Adrenal gland (tissue), 12 donors: ENCODE results near the gene CBX5. TPM values are rescaled to one million over a fixed set of nuclear protein-coding genes. Genes with fewer than 3 reads are reported as not detected.
A peak's percentile ranks its signal among the peaks of the same experiment; 100 is the strongest.

Source experiments
- DNase-seq, 7 donors: peaks; one replicate each; pipeline ENCODE4 v3.0.0-alpha.2; 2019 to 2020
- H3K27ac ChIP-seq, 5 donors: fragments of 200-600 bp; sonication (generic) in 4 of 5; 1 replicate in 3 of 5; 2 replicates in 2 of 5; pipeline versions ENCODE4 v1.5.1 to v1.8.0; 2016 to 2020; ENCODE audit warnings: mild to moderate bottlenecking in 1 of 5
- H3K27me3 ChIP-seq: fragments of 200-600 bp; 2 replicates; pipeline ENCODE4 v1.8.0; 2021
- H3K36me3 ChIP-seq, 2 donors: fragments of 200-600 bp; replicated peaks in 1 of 2; 1 replicate in 1 of 2; 2 replicates in 1 of 2; pipeline versions ENCODE4 v1.5.1 to v1.8.0; 2018 to 2022
- H3K4me1 ChIP-seq, 2 donors: fragments of 200-600 bp; replicated peaks in 1 of 2; 1 replicate in 1 of 2; 2 replicates in 1 of 2; pipeline versions ENCODE4 v1.5.1 to v1.8.0; 2018 to 2021
- H3K4me3 ChIP-seq, 4 donors: fragments of 200-600 bp; sonication (generic) in 3 of 4; one replicate each; pipeline ENCODE4 v1.5.1; 2016 to 2018
- H3K9me3 ChIP-seq, 3 donors: fragments of 200-600 bp; sonication (generic) in 1 of 3; replicated peaks in 1 of 3; 1 replicate in 2 of 3; 2 replicates in 1 of 3; pipeline versions ENCODE4 v1.5.1 to v1.8.0; 2016 to 2021
- POLR2A ChIP-seq, 2 donors: fragments of 450-650 bp; IDR thresholded peaks; one replicate each; pipeline ENCODE4 v1.6.1; 2017; ENCODE audit warnings: antibody characterized with exemption in 2 of 2, mild to moderate bottlenecking in 2 of 2, moderate library complexity in 1 of 2
- WGBS, 4 donors: extraction: QIAGEN DNeasy Blood & Tissue Kit in 2 of 4; methylation state at CpG; one replicate each; pipeline versions ENCODE4 v1.1.5 to v1.1.7; 2013 to 2017; 5-methylcytosine and 5-hydroxymethylcytosine counted together
- intact Hi-C, 2 donors: fragments of 100-400 bp; cut with DNase I; formaldehyde crosslinking; loops; one replicate each; pipeline versions ENCODE4 v1.14.1 to v1.15.0; 2022 to 2023
- polyA plus RNA-seq, 3 donors: library from polyadenylated mRNA; stranded (reverse); fragments of 200-250 nt in 2 of 3; fragments of 350-450 nt in 1 of 3; fragmentation: Illumina TruSeq in 1 of 3; extraction: RNeasy Lipid Tissue Mini Kit (QIAGEN cat#74804) in 1 of 3; gene quantifications; one replicate each; pipeline ENCODE4 v1.2.3, GENCODE V29; 2013 to 2014
- total RNA-seq, 9 donors: library from RNA; depleted of rRNA in 4 of 9; stranded (reverse); fragments of >200 nt in 4 of 9; fragments of 120-200 nt in 1 of 9; fragmentation: NEBNext Ultra II Directional in 1 of 9; extraction: Animal tissue kit (Norgen Biotek cat#: 25700) in 1 of 9; gene quantifications; one replicate each; pipeline versions ENCODE4 v1.1.0 to v1.2.4, GENCODE V29; 2013 to 2023
- TF ChIP-seq, protein P1 (sequence below), 6 experiments: fragments of 450-650 bp in 4 of 6; fragments of 200-600 bp in 2 of 6; sonication (generic) in 1 of 6; IDR thresholded peaks; 1 replicate in 5 of 6; 2 replicates in 1 of 6; pipeline versions ENCODE4 v1.5.1 to v1.8.0; 2016 to 2021; ENCODE audit warnings: antibody characterized with exemption in 6 of 6, mild to moderate bottlenecking in 2 of 6, moderate library complexity in 1 of 6
- donor health status: healthy with polysubstance abuse.
- donor health status: Bipolar disorder and iron deficiency.
- donor health status: DM: yes; HTN: yes; CAD: no.
- donor health status: DM: no; HTN: no; CAD: no.
- donor health status: DM: no; HTN: no; CAD: no.
- donor health status: DM: yes; HTN: yes; CAD: no.

CBX5 gene
- total and polyA plus RNA-seq, 12 donors, result 8.2 to 88.4 (median 54.6) TPM

DNA sequence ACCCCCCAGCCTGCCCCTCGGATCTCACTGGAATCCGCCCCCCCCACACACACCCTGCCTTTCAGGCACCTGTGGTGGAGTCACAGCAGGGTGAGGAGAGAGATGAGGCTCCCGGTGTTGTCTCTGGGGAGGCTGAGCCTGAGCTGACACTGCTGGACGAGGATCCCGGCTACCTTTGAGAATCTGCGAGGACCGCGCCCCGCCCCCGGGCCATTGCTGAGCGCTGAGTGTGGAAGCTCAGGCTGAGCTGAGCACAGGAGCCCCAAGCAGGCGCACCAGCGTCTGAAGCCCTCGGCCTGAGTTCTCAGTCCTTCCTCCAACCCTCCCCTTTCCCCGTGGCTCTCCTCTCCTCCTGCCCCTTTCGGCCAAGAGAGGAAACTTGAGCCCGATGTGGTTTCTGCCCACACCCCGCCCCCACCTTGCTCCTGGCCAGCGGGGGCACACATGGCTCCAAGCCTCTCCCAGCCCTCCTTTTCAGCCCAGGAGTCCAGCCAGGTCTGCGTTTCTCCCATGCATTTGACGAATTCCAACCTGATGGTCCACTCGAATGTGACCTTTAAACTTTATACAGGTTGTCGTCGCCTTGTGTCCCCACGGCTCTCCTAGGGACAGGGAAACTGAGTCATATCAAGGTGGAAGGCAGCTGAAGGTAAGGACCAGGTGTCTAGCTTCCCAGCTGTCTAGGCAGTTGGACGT lies 21.0 kb upstream of the CBX5 start, which contains the start of gene NFE2:
NFE2 (minus strand) TSS at position 284 of the 696 bp plus-strand sequence. CDS start 5,767 bp downstream, outside the sequence.
- Histone ChIP-seq H3K27me3 (peaks cover 3% of the 10 kb centered on the region), H3K9me3 (no peaks in the 10 kb centered on the region), H3K27ac (no peak within 1 kb of the TSS), H3K36me3 (no peaks in the 10 kb centered on the region), H3K4me3 (peak within 1 kb of the TSS in 2 of 4 donors; percentile 6 to 23), H3K4me1 (peaks cover 7 to 17% of the 10 kb centered on the region in 2 donors)
- intact Hi-C loops, result no loop called here
- peak; percentile 29 to 71 (median 68) for DNase-seq
- no peak for TF ChIP-seq POLR2A (IDR thresholded peaks at IDR 0.05)
- TF ChIP-seq, protein P1, sequence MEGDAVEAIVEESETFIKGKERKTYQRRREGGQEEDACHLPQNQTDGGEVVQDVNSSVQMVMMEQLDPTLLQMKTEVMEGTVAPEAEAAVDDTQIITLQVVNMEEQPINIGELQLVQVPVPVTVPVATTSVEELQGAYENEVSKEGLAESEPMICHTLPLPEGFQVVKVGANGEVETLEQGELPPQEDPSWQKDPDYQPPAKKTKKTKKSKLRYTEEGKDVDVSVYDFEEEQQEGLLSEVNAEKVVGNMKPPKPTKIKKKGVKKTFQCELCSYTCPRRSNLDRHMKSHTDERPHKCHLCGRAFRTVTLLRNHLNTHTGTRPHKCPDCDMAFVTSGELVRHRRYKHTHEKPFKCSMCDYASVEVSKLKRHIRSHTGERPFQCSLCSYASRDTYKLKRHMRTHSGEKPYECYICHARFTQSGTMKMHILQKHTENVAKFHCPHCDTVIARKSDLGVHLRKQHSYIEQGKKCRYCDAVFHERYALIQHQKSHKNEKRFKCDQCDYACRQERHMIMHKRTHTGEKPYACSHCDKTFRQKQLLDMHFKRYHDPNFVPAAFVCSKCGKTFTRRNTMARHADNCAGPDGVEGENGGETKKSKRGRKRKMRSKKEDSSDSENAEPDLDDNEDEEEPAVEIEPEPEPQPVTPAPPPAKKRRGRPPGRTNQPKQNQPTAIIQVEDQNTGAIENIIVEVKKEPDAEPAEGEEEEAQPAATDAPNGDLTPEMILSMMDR (IDR thresholded peaks at IDR 0.05), result peak in 1 of 6 experiments; percentile 9
- 4 to 17% (median 6%) methylated on average over 12 to 26 of the region's 26 CpGs for WGBS, 4 donors

DNA sequence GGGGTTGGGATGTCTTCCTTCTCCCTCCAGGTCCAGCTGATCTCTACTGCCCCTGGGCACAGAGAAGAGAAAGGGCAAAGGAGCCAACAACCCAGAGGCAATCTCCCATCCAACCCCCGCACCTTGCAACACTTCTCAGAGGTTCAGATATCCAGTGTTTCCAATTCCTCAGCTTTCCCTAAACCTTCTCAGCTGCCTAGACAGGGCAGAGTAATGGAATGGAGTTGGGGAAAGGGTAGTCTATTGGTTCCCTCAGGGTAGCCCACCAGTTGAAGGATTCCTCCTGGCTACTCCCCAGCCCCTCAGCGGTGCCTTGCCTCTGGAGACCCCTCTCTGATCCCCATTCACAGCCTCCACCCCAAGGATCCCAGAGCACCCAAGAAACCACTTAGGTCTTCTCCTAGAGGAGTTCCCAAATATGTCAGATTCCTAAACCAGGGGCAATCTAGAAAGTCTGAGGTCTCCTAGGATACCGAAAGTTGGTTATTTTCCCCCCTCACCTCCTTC lies 20.4 kb upstream of the CBX5 start:
- no peak for DNase-seq
- no peak for TF ChIP-seq POLR2A (IDR thresholded peaks at IDR 0.05)
- TF ChIP-seq, protein P1 (IDR thresholded peaks at IDR 0.05), result no peak
- no peak overlapping the region for H3K27ac ChIP-seq
- H3K36me3 ChIP-seq, result no peaks in the 10 kb centered on the region
- peaks cover 3% of the 10 kb centered on the region for H3K27me3 ChIP-seq
- intact Hi-C loops, result no loop called here
- WGBS, 4 donors, result 36 to 50% (median 42%) methylated on average over 3 of the region's 3 CpGs
- H3K9me3 ChIP-seq, result no peaks in the 10 kb centered on the region
- H3K4me1 ChIP-seq, result peaks cover 7 to 17% of the 10 kb centered on the region in 2 donors
- H3K4me3 ChIP-seq, result peak overlapping the region in 2 of 4 donors; percentile 6 to 23

DNA sequence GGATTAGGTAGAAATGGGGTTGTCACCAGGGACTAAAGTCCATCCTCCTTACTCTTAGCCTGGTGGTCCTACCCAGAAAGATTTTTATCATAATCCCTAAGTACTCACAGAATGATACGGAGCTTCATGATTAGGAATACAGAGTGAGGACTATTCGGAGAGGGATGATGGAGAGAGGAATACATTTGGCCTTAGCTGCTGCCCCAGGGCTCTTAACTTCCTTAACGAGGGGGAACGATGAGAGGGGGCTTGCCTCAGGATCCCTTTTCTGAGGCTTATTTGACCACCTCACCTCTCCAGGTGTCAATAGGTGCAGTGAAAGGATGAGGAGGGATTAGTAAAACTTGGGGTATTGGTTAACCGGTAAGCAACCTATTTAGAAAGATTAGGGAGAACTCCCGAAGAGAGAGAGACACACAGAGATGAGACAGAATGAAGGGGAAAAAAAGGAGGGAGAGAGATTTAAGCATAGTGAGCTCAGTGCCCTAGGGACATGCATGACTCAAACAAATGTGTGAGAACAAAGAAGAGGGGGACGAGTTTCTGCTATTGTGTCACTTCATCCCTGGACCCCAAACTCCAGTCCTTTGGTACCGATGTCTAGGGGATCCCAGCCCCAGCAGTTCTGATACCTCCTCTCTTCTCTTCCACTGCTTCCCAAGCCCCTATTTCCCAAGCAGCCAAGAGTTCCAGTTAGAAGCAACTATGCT lies 19.7 kb upstream of the CBX5 start:
- peaks cover 3% of the 10 kb centered on the region for H3K27me3 ChIP-seq
- intact Hi-C loops, result loop anchor here in 1 of 2 donors (10.0 kb wide), 1 partner anchor 65 kb away; the partner anchor contains the start of gene GPR84
- no peak for TF ChIP-seq POLR2A (IDR thresholded peaks at IDR 0.05)
- TF ChIP-seq, protein P1 (IDR thresholded peaks at IDR 0.05), result no peak
- H3K9me3 ChIP-seq, result no peaks in the 10 kb centered on the region
- H3K27ac ChIP-seq, result no peak overlapping the region
- no peak for DNase-seq
- H3K36me3 ChIP-seq, result no peaks in the 10 kb centered on the region
- no peak overlapping the region for H3K4me3 ChIP-seq
- H3K4me1 ChIP-seq, result peaks cover 7 to 16% of the 10 kb centered on the region in 2 donors
- 59 to 71% (median 65%) methylated on average over 8 of the region's 8 CpGs for WGBS, 4 donors

DNA sequence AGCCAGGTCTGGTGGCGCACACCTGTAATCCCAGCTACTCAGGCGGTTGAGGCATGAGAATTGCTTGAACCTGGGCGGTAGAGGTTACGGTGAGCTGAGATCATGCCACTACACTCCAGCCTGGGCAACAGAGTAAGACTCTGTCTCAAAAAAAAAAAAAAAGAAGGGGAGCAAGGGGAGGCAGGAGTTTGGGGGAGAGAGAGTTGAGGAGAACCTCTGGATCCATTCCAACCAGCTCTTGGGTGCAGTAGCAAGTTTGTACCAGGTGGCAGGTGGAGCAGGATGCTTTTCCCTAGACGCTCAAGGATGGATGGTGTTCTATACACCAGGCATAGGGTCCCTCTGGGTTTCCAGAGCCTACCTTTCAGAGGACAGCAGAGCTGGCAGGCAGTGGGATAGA lies 19.0 kb upstream of the CBX5 start:
- Histone ChIP-seq H3K9me3 (no peaks in the 10 kb centered on the region), H3K4me3 (no peak overlapping the region), H3K27ac (no peak overlapping the region), H3K4me1 (peaks cover 7 to 8% of the 10 kb centered on the region in 2 donors), H3K27me3 (peaks cover 3% of the 10 kb centered on the region), H3K36me3 (no peaks in the 10 kb centered on the region)
- intact Hi-C loops, result loop anchor here in 1 of 2 donors (10.0 kb wide), 1 partner anchor 66 kb away; the partner anchor contains the start of gene GPR84
- WGBS, 4 donors, result 75 to 91% (median 87%) methylated on average over 5 of the region's 5 CpGs
- DNase-seq, result no peak
- no peak for TF ChIP-seq POLR2A (IDR thresholded peaks at IDR 0.05)
- TF ChIP-seq, protein P1 (IDR thresholded peaks at IDR 0.05), result no peak
